Heart right ventricle (tissue), 16 donors: ENCODE data around the gene ARHGAP42. TPM values are rescaled to one million over a fixed set of nuclear protein-coding genes. Genes with fewer than 3 reads are reported as not detected.

Experiments
- ATAC-seq, 8 donors: fragments of 200-7000 bp; cut with Tn5 transposase; one replicate each; pipeline ENCODE4 v1.9.1; 2020; ENCODE audit warnings: mild to moderate bottlenecking in 8 of 8, moderate library complexity in 8 of 8, moderate number of reproducible peaks in 1 of 8
- DNase-seq, 2 donors: peaks; one replicate each; pipeline ENCODE4 v3.0.0-alpha.2; 2020
- H3K27ac ChIP-seq, 10 donors: fragments of 200-600 bp; sonication (generic) in 2 of 10; one replicate each; pipeline versions ENCODE4 v1.5.0 to v1.8.0; 2020 to 2022; ENCODE audit warnings: mild to moderate bottlenecking in 3 of 10
- H3K27me3 ChIP-seq, 7 donors: fragments of 200-600 bp; one replicate each; pipeline ENCODE4 v1.8.0; 2021 to 2022; ENCODE audit warnings: mild to moderate bottlenecking in 2 of 7
- H3K36me3 ChIP-seq, 9 donors: fragments of 200-600 bp; sonication (generic) in 1 of 9; one replicate each; pipeline versions ENCODE4 v1.5.0 to v1.8.0; 2020 to 2022; ENCODE audit warnings: mild to moderate bottlenecking in 2 of 9
- H3K4me1 ChIP-seq, 9 donors: fragments of 200-600 bp; sonication (generic) in 1 of 9; one replicate each; pipeline versions ENCODE4 v1.5.0 to v1.8.0; 2020 to 2022; ENCODE audit warnings: mild to moderate bottlenecking in 4 of 9
- H3K4me3 ChIP-seq, 10 donors: fragments of 200-600 bp; sonication (generic) in 2 of 10; one replicate each; pipeline versions ENCODE4 v1.5.0 to v1.8.0; 2020 to 2022; ENCODE audit warnings: mild to moderate bottlenecking in 7 of 10, moderate library complexity in 2 of 10
- H3K9me3 ChIP-seq, 11 donors: fragments of 200-600 bp in 10 of 11; sonication (generic) in 2 of 11; one replicate each; pipeline versions ENCODE4 v1.5.0 to v1.8.0; 2013 to 2022; ENCODE audit warnings: mild to moderate bottlenecking in 2 of 11, control low read depth in 1 of 11, moderate library complexity in 1 of 11
- CTCF ChIP-seq, 9 donors: fragments of 200-600 bp; sonication (generic) in 2 of 9; IDR thresholded peaks; one replicate each; pipeline versions ENCODE4 v1.5.0 to v1.8.0; 2021 to 2022; ENCODE audit warnings: antibody characterized with exemption in 9 of 9, mild to moderate bottlenecking in 5 of 9, moderate library complexity in 1 of 9
- WGBS, 2 donors: extraction: QIAGEN DNeasy Blood & Tissue Kit; methylation state at CpG; one replicate each; pipeline ENCODE4 v1.1.7; 2013; ENCODE audit warnings: inconsistent platforms in 1 of 2; 5-methylcytosine and 5-hydroxymethylcytosine counted together
- intact Hi-C, 10 donors: fragments of 100-400 bp; cut with DNase I; formaldehyde crosslinking; loops; one replicate each; pipeline versions ENCODE4 v1.11.1 to v1.14.2; 2022
- polyA plus RNA-seq, 2 donors: library from polyadenylated mRNA; stranded (reverse); fragments of 200-250 nt; gene quantifications; one replicate each; pipeline ENCODE4 v1.2.3, GENCODE V29; 2013
- total RNA-seq, 10 donors: library from RNA; stranded (reverse); fragmentation: NEBNext Ultra II Directional in 3 of 10; extraction: Animal tissue kit (Norgen Biotek cat#: 25700) in 3 of 10; gene quantifications; one replicate each; pipeline versions ENCODE4 v1.2.1 to v1.2.4, GENCODE V29; 2021 to 2023
- donor health status: Arrhythmogenic right ventricular cardiomyopathy.
- donor health status: ischemic (EF 13 %, LVEDD 7.1; RV severe dilation, severe dysfunction).
- donor health status: healthy with polysubstance abuse.
- donor health status: DM: no; HTN: yes; CAD: no.
- donor health status: DM: no; HTN: no; CAD: no.
- donor health status: ischemic (EF 25% LVEDD 6.9; RV normal size, moderate dysfunction).
- donor health status: ischemic (EF 25% LVEDD 5.7; RV mildly dilated, moderate dysfunction).
- donor health status: healthy.
- donor health status: DM: yes; HTN: yes; CAD: no.
- donor health status: Ischemic cardiomyopathy.
- donor health status: ischemic (EF 35%, LVEDD 5.7; RV mildly dilated, moderate dysfunction).
- donor health status: nonischemic (EF 11% LVEDD 7.7; RV severe dilation, severe dysfunction).
- donor health status: DM: yes; HTN: yes; CAD: no.
- donor health status: PGD.
- donor health status: ischemic (EF 29% LVEDD 5.4; RV normal size, mild dysfunction).
- donor health status: nonischemic (EF 23%, LVEDD 6.1; RV moderate dilation, normal function).

ARHGAP42 gene
- total and polyA plus RNA-seq, 12 donors: 3.9 to 13.1 (median 8.8) TPM

DNA sequence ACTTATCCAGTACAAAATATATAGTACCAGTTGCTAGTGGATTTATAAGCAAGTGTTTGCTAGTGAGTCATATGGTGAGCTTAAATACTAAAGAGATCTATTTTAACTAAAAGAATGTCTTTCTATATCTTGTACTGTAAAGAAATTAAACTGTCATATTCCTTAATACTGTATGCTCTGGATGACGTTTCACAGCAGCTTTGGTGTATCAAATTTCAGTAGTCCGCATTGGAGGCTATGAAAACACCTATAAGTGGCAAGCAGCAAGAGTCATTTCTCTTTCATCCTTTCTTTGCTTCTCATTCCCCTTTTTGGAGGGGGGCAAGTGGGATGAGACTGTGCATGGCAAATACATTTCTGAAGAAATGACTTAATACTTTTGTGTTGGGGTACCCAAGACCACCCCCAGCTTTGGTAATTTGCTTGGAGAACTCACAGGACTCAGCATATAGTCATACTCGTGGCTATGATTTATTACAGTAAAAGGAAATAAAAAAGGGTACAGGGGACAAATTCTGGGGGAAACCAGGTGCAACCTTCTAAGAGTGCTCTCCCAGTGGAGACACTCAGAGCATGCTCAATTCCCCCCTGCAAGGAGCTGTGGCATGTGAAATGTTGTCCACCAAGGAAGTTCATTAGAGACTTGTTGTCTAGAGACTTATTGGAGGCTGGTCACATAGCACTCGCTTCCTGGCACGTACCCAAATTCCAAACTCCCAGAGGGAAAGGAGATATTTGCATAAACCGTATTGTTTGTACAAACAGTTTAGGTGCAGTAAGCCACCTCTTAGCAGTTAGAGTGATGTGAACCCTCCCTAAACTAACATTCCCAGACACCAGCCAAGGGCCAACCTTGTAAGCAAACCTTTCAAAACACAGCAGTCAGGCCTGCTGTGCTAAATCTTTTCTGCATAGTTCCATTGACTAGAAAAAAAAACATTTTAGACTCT, 231.7 kb downstream of the ARHGAP42 start:
- Histone ChIP-seq H3K4me3 (no peak overlapping the region), H3K4me1 (peaks cover 0 to 15% (median 0%) of the 10 kb centered on the region in 9 donors), H3K9me3 (no peaks in the 10 kb centered on the region), H3K27ac (no peak overlapping the region), H3K27me3 (no peaks in the 10 kb centered on the region), H3K36me3 (peaks cover 0 to 23% (median 0%) of the 10 kb centered on the region in 9 donors)
- peak in 2 of 8 donors; percentile 5 to 42 for ATAC-seq
- WGBS, 2 donors: 46 to 50% methylated on average over 6 of the region's 6 CpGs
- peak in 1 of 2 donors; percentile 29 for DNase-seq
- intact Hi-C loops: no loop called here
- no peak for TF ChIP-seq CTCF (IDR thresholded peaks at IDR 0.05)

DNA sequence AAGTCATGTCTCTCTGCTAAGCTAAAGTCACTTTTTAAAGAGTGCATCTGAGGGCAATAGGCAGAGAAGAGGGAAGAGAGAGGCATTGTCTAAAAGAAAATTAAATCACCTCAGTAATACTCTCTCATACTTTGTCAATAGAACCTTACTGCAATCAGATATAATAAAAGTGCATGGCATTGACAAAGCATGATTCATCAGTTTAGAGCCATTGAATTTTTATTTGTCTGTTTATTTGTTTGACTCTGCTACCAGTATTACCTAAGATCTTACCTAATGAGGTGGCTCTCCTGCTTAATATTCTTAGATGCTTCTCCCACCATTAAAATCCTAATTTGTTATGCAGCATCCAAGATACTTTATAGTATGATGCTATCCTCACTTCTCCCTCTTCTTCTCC, 233.5 kb downstream of the ARHGAP42 start:
- H3K4me1 ChIP-seq: peaks cover 0 to 15% (median 0%) of the 10 kb centered on the region in 9 donors
- ATAC-seq (no peak), DNase-seq (no peak)
- H3K4me3 ChIP-seq: no peak overlapping the region
- no peaks in the 10 kb centered on the region for H3K9me3 ChIP-seq
- intact Hi-C loops: loop anchor here in 2 of 10 donors (5.0 kb wide), 2 partner anchors 43 to 58 kb away; no protein-coding TSS in a partner anchor
- TF ChIP-seq CTCF (IDR thresholded peaks at IDR 0.05): no peak
- H3K27me3 ChIP-seq: no peaks in the 10 kb centered on the region
- peaks cover 0 to 9% (median 0%) of the 10 kb centered on the region in 9 donors for H3K36me3 ChIP-seq
- no peak overlapping the region for H3K27ac ChIP-seq

GRCh38 chr11:100922121-100922520, 235.0 kb downstream of the ARHGAP42 start:
- H3K4me3 ChIP-seq: no peak overlapping the region
- no peak for TF ChIP-seq CTCF (IDR thresholded peaks at IDR 0.05)
- no peaks in the 10 kb centered on the region for H3K9me3 ChIP-seq
- WGBS, 2 donors: 64 to 82% methylated on average over 5 of the region's 5 CpGs
- H3K27ac ChIP-seq: no peak overlapping the region
- intact Hi-C loops: loop anchor here in 2 of 10 donors (5.0 kb wide), 2 partner anchors 45 to 60 kb away; no protein-coding TSS in a partner anchor
- peaks cover 0 to 9% (median 0%) of the 10 kb centered on the region in 9 donors for H3K36me3 ChIP-seq
- peaks cover 0 to 15% (median 0%) of the 10 kb centered on the region in 9 donors for H3K4me1 ChIP-seq
- no peaks in the 10 kb centered on the region for H3K27me3 ChIP-seq
- DNase-seq: no peak
- ATAC-seq: no peak

- ATAC-seq: peak in 5 of 8 donors; percentile 16 to 72 (median 58)
- Histone ChIP-seq H3K27ac (peak overlapping the region in 5 of 10 donors; percentile 21 to 54 (median 36)), H3K27me3 (no peaks in the 10 kb centered on the region), H3K9me3 (no peaks in the 10 kb centered on the region), H3K36me3 (peaks cover 0 to 9% (median 0%) of the 10 kb centered on the region in 9 donors), H3K4me3 (no peak overlapping the region), H3K4me1 (peaks cover 0 to 15% (median 0%) of the 10 kb centered on the region in 9 donors)
- DNase-seq: no peak
- 61 to 69% methylated on average over 2 of the region's 2 CpGs for WGBS, 2 donors
- TF ChIP-seq CTCF (IDR thresholded peaks at IDR 0.05): no peak
- intact Hi-C loops: loop anchor here in 2 of 10 donors (5.0 kb wide), 2 partner anchors 46 to 61 kb away; no protein-coding TSS in a partner anchor
These were observed 236.5 kb downstream of the ARHGAP42 start for GRCh38 chr11:100923555-100923954.
